Upper lobe of left lung (tissue), 4 donors: ENCODE measurements around the gene KLRC2.

ENCODE experiments used
- CTCF ChIP-seq, 6 experiments: fragments of 450-650 bp in 4 of 6; fragments of 200-600 bp in 2 of 6; sonication (generic) in 2 of 6; IDR thresholded peaks; one replicate each; pipeline ENCODE4 v1.5.1; 2016 to 2019; ENCODE audit warnings: antibody characterized with exemption in 6 of 6
- POLR2A ChIP-seq, 4 donors: fragments of 450-650 bp; IDR thresholded peaks; one replicate each; pipeline ENCODE4 v1.5.1; 2016 to 2017; ENCODE audit warnings: antibody characterized with exemption in 4 of 4, mild to moderate bottlenecking in 2 of 4
- POLR2AphosphoS5 ChIP-seq, 2 donors: sonication (generic); formaldehyde crosslinking; IDR thresholded peaks; one replicate each; pipeline ENCODE4 v1.5.1; 2017; ENCODE audit warnings: antibody characterized with exemption in 2 of 2

GRCh38 chr12:10398168-10398567, 37.6 kb downstream of the KLRC2 start:
- no peak for TF ChIP-seq CTCF (IDR thresholded peaks at IDR 0.05)
- no peak for TF ChIP-seq POLR2A (IDR thresholded peaks at IDR 0.05)
- no peak for TF ChIP-seq POLR2AphosphoS5 (IDR thresholded peaks at IDR 0.05)
